HK-2 (cell line): ENCODE measurements around the gene RFPL3.
"Not testable (repeated sequence)": the region's sequence is repeated elsewhere in the genome, so short reads cannot be mapped to it uniquely, and the experiment has no call there.

ENCODE experiments used
- DNase-seq: peaks from one replicate; pipeline ENCODE4 v3.0.0-alpha.2; 2018; ENCODE audit not compliant: unreplicated experiment

Gene RFPL3

GRCh38 chr22:32331236-32331917 lies 26.3 kb upstream of the RFPL3 start:
- DNase-seq, result no peak

GRCh38 chr22:32331918-32332725 lies 25.5 kb upstream of the RFPL3 start:
- no peak for DNase-seq

GRCh38 chr22:32333141-32333768 lies 24.4 kb upstream of the RFPL3 start:
- no peak for DNase-seq

- DNase-seq, result no peak
Measured at GRCh38 chr22:32333769-32334659, 23.7 kb upstream of the RFPL3 start.

- DNase-seq, result no peak
Measured at GRCh38 chr22:32334660-32335365, 22.9 kb upstream of the RFPL3 start.

GRCh38 chr22:32335471-32335870 lies 22.2 kb upstream of the RFPL3 start:
- no peak for DNase-seq

- DNase-seq, result no peak
Measured at GRCh38 chr22:32336121-32336603, 21.5 kb upstream of the RFPL3 start.

GRCh38 chr22:32336771-32337424 lies 20.8 kb upstream of the RFPL3 start:
- no peak for DNase-seq

GRCh38 chr22:32337425-32337824 lies 20.2 kb upstream of the RFPL3 start:
- DNase-seq, result not testable (repeated sequence)

GRCh38 chr22:32338757-32339156 lies 18.9 kb upstream of the RFPL3 start:
- DNase-seq, result no peak

GRCh38 chr22:32339190-32340012 lies 18.3 kb upstream of the RFPL3 start:
- no peak for DNase-seq

GRCh38 chr22:32340411-32340810 lies 17.3 kb upstream of the RFPL3 start:
- DNase-seq, result no peak

GRCh38 chr22:32341122-32341740 lies 16.4 kb upstream of the RFPL3 start:
- peak; percentile 60 for DNase-seq

GRCh38 chr22:32342977-32343376 lies 14.7 kb upstream of the RFPL3 start:
- no peak for DNase-seq

GRCh38 chr22:32343941-32344340 lies 13.7 kb upstream of the RFPL3 start:
- no peak for DNase-seq

- no peak for DNase-seq
Measured at GRCh38 chr22:32348031-32348611, 9.5 kb upstream of the RFPL3 start.

- not testable (repeated sequence) for DNase-seq
Measured at GRCh38 chr22:32351875-32352274, 5.8 kb upstream of the RFPL3 start.

GRCh38 chr22:32352681-32353080 lies 5.0 kb upstream of the RFPL3 start:
- no peak for DNase-seq

- DNase-seq, result no peak
Measured at GRCh38 chr22:32353292-32353691, 4.4 kb upstream of the RFPL3 start.
